Measurements from ENCODE around the gene TTC38. TPM values are rescaled to one million over a fixed set of nuclear protein-coding genes. Genes with fewer than 3 reads are reported as not detected.
A peak's percentile ranks its signal among the peaks of the same experiment; 100 is the strongest.

TTC38 gene
- polyA plus RNA-seq, 3 donors from 2014 or later: 190 to 290 (median 205) TPM

GRCh38 chr22:46320716-46321386 lies 53.0 kb downstream of the TTC38 start:
- no peaks in the 10 kb centered on the region for H3K4me1 Mint-ChIP-seq
- no peaks in the 10 kb centered on the region for H3K9me3 Mint-ChIP-seq
- H3K27ac Mint-ChIP-seq: peak overlapping the region in 2 of 6 donors; percentile 49 to 61

GRCh38 chr22:46322711-46323110 lies 54.9 kb downstream of the TTC38 start:
- H3K36me3 Mint-ChIP-seq: peaks cover 0 to 4% (median 0%) of the 10 kb centered on the region in 3 donors
- H3K9me3 Mint-ChIP-seq: no peaks in the 10 kb centered on the region
- no peak overlapping the region for H3K27ac Mint-ChIP-seq
- no peaks in the 10 kb centered on the region for H3K4me1 Mint-ChIP-seq
- DNase-seq: no peak
- H3K4me3 Mint-ChIP-seq: no peak overlapping the region
- H3K27me3 Mint-ChIP-seq (ENCODE audit: low read depth in 3 of 3): peaks cover 0 to 4% (median 0%) of the 10 kb centered on the region in 3 donors

More at GRCh38 chr22:46320716-46321386, 53.0 kb downstream of the TTC38 start:
- Mint-ChIP-seq H3K36me3 (peaks cover 0 to 4% (median 0%) of the 10 kb centered on the region in 3 donors), H3K27me3 (ENCODE audit: low read depth in 3 of 3) (peaks cover 0 to 4% (median 0%) of the 10 kb centered on the region in 3 donors), H3K4me3 (no peak overlapping the region)
- no peak for DNase-seq

- Mint-ChIP-seq H3K4me3 (no peak overlapping the region), H3K27ac (no peak overlapping the region), H3K4me1 (no peaks in the 10 kb centered on the region), H3K36me3 (peaks cover 0 to 3% (median 0%) of the 10 kb centered on the region in 3 donors), H3K27me3 (ENCODE audit: low read depth in 3 of 3) (peaks cover 0 to 4% (median 0%) of the 10 kb centered on the region in 3 donors), H3K9me3 (no peaks in the 10 kb centered on the region)
- no peak for DNase-seq
These were observed 55.4 kb downstream of the TTC38 start for GRCh38 chr22:46323162-46323561.

- DNase-seq: no peak
- no peaks in the 10 kb centered on the region for H3K9me3 Mint-ChIP-seq
- H3K27me3 Mint-ChIP-seq (ENCODE audit: low read depth in 3 of 3): no peaks in the 10 kb centered on the region
- no peaks in the 10 kb centered on the region for H3K4me1 Mint-ChIP-seq
- H3K27ac Mint-ChIP-seq: peak overlapping the region in 1 of 6 donors; percentile 44
- H3K36me3 Mint-ChIP-seq: no peaks in the 10 kb centered on the region
- H3K4me3 Mint-ChIP-seq: no peak overlapping the region
These were observed 58.4 kb downstream of the TTC38 start for GRCh38 chr22:46326066-46326680.

DNA sequence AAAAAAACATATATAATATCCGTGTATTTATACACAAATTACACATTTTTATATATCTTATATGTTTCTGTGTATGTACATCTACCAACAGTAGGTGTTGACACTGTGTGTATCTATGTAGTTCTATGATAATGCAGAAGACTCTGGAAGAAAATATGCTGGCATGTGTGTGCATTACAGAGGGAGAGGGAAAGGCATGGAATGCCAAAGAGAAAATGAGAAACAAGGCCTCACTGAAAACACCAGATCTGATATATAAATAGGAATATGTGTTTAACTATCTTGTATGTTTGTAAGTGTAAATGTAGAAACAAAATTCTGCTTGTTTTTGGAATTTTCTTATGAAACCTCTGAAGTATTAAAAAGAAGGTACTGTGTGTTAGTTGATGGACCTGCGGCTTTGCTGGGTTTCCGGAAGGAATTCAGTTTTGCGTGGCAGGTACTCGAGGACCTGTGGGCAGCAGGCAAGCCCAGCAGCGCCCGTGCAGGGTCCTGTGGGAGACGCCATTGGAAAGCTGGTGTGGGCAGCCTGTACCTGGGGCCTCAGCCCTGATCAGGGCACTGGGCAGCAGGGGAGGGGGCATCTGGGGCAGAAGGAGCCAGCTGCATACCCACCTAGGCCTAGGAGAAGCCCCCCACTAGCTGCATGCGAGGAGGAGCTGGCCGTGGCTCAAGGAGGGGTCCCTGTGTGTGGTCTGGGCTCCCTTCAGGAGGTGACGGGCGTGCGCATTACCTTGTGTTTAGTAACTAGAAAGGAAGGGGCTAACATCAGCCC lies 60.1 kb downstream of the TTC38 start:
- H3K9me3 Mint-ChIP-seq: no peaks in the 10 kb centered on the region
- no peaks in the 10 kb centered on the region for H3K36me3 Mint-ChIP-seq
- no peaks in the 10 kb centered on the region for H3K27me3 Mint-ChIP-seq (ENCODE audit: low read depth in 3 of 3)
- H3K4me1 Mint-ChIP-seq: no peaks in the 10 kb centered on the region
- no peak overlapping the region for H3K27ac Mint-ChIP-seq
- DNase-seq: no peak
- no peak overlapping the region for H3K4me3 Mint-ChIP-seq

DNA sequence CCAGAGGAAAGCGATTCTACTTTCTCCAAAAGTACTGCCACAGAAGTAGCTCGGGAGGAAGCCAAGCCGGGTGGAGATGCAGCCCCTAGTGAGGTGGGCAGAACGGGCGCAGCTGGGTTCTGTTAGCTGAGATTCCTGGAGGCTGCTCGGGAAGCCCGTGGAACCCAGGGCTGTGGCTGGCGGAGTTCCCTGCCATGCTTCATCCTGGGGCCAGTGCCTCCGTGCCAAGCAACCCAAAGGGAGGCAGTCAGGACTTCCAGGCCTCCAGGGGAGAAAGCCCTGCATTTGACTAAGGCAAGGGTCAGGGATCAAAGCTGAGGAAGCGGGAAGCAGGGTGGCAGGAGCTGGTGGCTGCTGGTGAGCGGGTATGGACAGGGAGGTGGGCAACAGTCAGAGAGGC lies 61.0 kb downstream of the TTC38 start:
- H3K27me3 Mint-ChIP-seq (ENCODE audit: low read depth in 3 of 3): no peaks in the 10 kb centered on the region
- no peaks in the 10 kb centered on the region for H3K4me1 Mint-ChIP-seq
- no peak overlapping the region for H3K4me3 Mint-ChIP-seq
- no peak for DNase-seq
- H3K36me3 Mint-ChIP-seq: no peaks in the 10 kb centered on the region
- no peak overlapping the region for H3K27ac Mint-ChIP-seq
- no peaks in the 10 kb centered on the region for H3K9me3 Mint-ChIP-seq

GRCh38 chr22:46329616-46330015 lies 61.8 kb downstream of the TTC38 start:
- Mint-ChIP-seq H3K4me3 (no peak overlapping the region), H3K27ac (no peak overlapping the region), H3K27me3 (ENCODE audit: low read depth in 3 of 3) (peaks cover 0 to 2% (median 2%) of the 10 kb centered on the region in 3 donors), H3K9me3 (no peaks in the 10 kb centered on the region), H3K4me1 (peaks cover 0 to 4% of the 10 kb centered on the region in 2 donors), H3K36me3 (no peaks in the 10 kb centered on the region)
- no peak for DNase-seq

DNA sequence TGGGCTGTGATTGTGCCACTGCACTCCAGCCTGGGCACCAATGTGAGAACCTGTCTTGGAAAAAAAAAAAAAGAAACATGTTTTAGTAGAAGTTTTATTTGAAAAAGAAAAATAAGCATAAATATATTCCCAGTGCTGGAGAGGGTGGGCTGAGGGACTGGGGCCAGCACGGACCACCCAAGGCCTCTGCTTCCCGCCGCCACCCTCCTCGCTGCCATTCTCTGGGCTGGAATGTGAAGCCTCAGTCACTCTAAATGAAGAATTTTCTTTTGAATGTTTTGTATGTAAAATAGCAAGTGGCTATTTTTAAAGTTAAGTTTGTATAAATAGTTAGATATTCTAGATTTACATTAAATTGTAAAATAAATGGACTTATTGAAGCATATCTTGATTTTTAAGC lies 62.6 kb downstream of the TTC38 start:
- no peak for DNase-seq
- Mint-ChIP-seq H3K4me3 (no peak overlapping the region), H3K9me3 (no peaks in the 10 kb centered on the region), H3K27me3 (ENCODE audit: low read depth in 3 of 3) (peaks cover 0 to 4% (median 2%) of the 10 kb centered on the region in 3 donors), H3K27ac (no peak overlapping the region), H3K36me3 (no peaks in the 10 kb centered on the region), H3K4me1 (peaks cover 5 to 8% of the 10 kb centered on the region in 2 donors)

DNA sequence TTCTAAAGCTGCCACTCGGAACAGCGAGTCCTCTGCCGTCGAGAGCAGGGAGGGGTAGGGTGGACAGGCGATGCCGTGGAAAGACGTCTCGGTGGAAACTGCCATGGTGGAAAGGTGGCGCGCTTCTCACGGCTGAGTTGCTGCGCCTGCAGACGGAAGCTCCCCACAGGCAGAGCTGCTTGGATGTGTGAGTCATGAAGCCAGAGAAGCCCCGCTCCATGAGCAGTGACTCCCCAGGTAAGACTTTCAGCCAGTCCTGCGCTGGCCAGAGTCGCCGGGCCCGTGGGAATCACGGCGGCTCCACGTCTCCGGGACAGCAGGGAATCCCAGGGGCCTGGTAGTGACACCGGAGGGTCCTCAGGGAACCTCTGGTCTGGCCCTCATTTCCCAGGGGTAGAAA lies 63.7 kb downstream of the TTC38 start:
- peaks cover 9 to 12% of the 10 kb centered on the region in 2 donors for H3K4me1 Mint-ChIP-seq
- H3K4me3 Mint-ChIP-seq: no peak overlapping the region
- H3K9me3 Mint-ChIP-seq: no peaks in the 10 kb centered on the region
- H3K36me3 Mint-ChIP-seq: no peaks in the 10 kb centered on the region
- DNase-seq: no peak
- H3K27ac Mint-ChIP-seq: no peak overlapping the region
- H3K27me3 Mint-ChIP-seq (ENCODE audit: low read depth in 3 of 3): peaks cover 2 to 4% (median 2%) of the 10 kb centered on the region in 3 donors

DNA sequence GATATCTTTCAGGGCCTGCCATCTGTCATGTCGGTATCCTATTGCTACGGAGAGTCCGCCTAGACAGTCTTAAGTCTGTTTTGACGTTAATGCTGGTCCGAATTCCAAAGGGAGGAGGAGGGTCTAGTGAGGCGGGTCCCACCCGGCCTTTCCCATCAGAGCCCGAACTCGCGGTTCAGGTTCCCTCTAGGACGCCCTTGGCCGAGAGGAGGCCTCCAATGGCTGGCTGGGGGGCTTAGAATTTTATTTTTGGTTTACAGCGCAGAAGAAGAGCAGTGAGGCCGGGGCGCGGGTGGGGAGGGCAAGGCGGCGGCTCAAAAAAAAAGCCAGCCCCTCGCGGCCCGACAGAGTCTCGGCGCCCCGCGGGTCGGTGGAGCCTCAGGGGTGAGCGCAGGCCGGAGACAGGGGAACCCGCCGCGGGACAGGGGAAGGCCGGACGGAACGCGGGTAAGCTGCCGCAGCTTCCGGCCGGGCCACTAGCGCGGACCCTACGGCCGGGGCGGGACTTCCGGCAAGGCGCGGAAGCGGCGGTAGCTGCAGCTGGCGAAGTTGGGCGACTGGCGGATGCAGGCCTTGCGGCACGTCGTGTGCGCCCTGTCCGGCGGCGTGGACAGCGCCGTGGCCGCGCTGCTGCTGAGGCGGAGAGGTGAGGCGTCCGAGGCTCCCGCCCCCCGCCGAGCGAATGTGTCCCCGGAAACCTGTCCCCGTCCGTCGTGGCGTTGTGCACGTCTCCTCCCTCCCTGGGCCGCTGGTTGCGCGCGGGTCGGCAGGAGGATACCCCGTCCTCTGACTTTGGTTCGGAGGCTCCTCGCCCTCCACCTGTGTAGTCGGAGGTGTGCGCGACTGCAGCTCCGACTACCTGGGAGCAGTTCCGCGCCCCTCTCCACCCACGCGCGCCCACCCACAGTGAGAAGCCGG lies 67.7 kb downstream of the TTC38 start, which contains the start of gene TRMU:
Gene TRMU, plus strand, starts transcription at position 514 of the 918 bp plus-strand sequence. Its CDS starts 51 bp downstream, at position 565.
- H3K9me3 Mint-ChIP-seq: no peaks in the 10 kb centered on the region

GRCh38 chr22:46336119-46337078 lies 68.6 kb downstream of the TTC38 start:
- peak overlapping the region; percentile 75 to 94 (median 84) for H3K27ac Mint-ChIP-seq
- peaks cover 40 to 46% of the 10 kb centered on the region in 2 donors for H3K4me1 Mint-ChIP-seq
- peaks cover 2 to 7% (median 2%) of the 10 kb centered on the region in 3 donors for H3K27me3 Mint-ChIP-seq (ENCODE audit: low read depth in 3 of 3)
- H3K4me3 Mint-ChIP-seq: peak overlapping the region; percentile 85 to 94 (median 94)
- H3K9me3 Mint-ChIP-seq: no peaks in the 10 kb centered on the region
- DNase-seq: peak in 1 of 3 donors; percentile 6
- peaks cover 12 to 27% (median 14%) of the 10 kb centered on the region in 3 donors for H3K36me3 Mint-ChIP-seq

More for the DNA sequence above, 67.7 kb downstream of the TTC38 start, which contains the start of gene TRMU:
- H3K36me3 Mint-ChIP-seq: peaks cover 12 to 22% (median 14%) of the 10 kb centered on the region in 3 donors
- H3K27me3 Mint-ChIP-seq (ENCODE audit: low read depth in 3 of 3): peaks cover 2 to 7% (median 2%) of the 10 kb centered on the region in 3 donors
- H3K27ac Mint-ChIP-seq: peak within 1 kb of the TSS; percentile 89 to 95 (median 94)
- peaks cover 39 to 40% of the 10 kb centered on the region in 2 donors for H3K4me1 Mint-ChIP-seq
- DNase-seq: peak; percentile 76 to 81 (median 80)
- H3K4me3 Mint-ChIP-seq: peak within 1 kb of the TSS; percentile 85 to 94 (median 94)

- peak overlapping the region in 4 of 6 donors; percentile 14 to 60 (median 26) for H3K27ac Mint-ChIP-seq
- H3K36me3 Mint-ChIP-seq: peaks cover 12 to 27% (median 21%) of the 10 kb centered on the region in 3 donors
These were observed 70.1 kb downstream of the TTC38 start for GRCh38 chr22:46337870-46338269.

More at GRCh38 chr22:46337870-46338269, 70.1 kb downstream of the TTC38 start:
- DNase-seq: no peak
- H3K4me1 Mint-ChIP-seq: peaks cover 40 to 46% of the 10 kb centered on the region in 2 donors
- H3K4me3 Mint-ChIP-seq: peak overlapping the region in 4 of 5 donors; percentile 26 to 85 (median 49)
- H3K27me3 Mint-ChIP-seq (ENCODE audit: low read depth in 3 of 3): peaks cover 2 to 7% (median 2%) of the 10 kb centered on the region in 3 donors
- H3K9me3 Mint-ChIP-seq: no peaks in the 10 kb centered on the region

All from immature natural killer cell (primary cell).